DMS 273 treated with DMSO at 0.1 percent for 48 hours (cell line): ENCODE results near the gene PKD1.
"Not testable (repeated sequence)": the region's sequence is repeated elsewhere in the genome, so short reads cannot be mapped to it uniquely, and the experiment has no call there.

Experiments
- DNase-seq: peaks from one replicate; lab custom pipeline; 2025; lab: John Stamatoyannopoulos, UW

Gene PKD1

GRCh38 chr16:2150418-2151187, 14.9 kb upstream of the PKD1 start:
- DNase-seq = peak; percentile 98

DNA sequence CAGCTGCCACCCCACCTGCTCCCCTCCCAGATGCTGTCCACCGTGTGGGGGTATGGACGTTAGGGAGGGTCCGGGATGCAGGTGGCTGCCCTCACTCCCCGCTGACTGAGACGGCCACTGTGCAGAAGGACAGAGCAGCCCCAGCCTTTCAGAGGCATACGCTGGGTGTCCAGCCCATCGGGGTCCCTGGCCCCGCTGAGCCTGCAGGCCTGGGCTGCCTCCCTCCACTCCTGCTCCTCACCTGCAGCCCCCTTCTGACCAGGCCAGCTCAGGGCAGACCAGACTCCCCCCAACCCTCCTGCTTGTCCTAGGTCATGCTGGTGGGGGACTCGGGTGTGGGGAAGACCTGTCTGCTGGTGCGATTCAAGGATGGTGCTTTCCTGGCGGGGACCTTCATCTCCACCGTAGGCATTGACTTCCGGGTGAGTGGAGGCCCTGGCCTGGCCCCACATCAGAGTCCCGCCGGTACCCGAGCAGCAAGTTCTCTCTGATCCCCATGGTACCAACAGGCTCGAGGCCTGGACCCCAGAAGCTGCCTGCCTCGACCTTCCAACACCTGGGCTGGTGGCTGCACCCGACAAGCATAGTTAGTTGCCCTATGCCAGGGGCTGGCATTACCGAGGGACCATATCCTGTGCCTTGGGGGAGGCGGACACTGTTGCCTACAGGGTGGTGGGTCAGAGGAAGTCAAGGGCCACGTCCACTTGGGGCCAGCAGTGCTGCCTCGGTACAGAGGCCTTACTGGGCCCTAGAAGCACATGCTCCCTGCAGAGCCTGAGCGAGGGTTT, 14.1 kb upstream of the PKD1 start:
- DNase-seq = peak; percentile 19

GRCh38 chr16:2148714-2149629, 13.3 kb upstream of the PKD1 start:
- peak; percentile 54 for DNase-seq

GRCh38 chr16:2147981-2148671, 12.4 kb upstream of the PKD1 start, which contains the start of gene RAB26:
Gene RAB26 (plus strand): TSS chr16:2148625. CDS start chr16:2148784, 159 bp downstream.
- DNase-seq = peak; percentile 92

GRCh38 chr16:2147378-2147777, 11.7 kb upstream of the PKD1 start:
- DNase-seq = no peak

- no peak for DNase-seq
These were observed 10.1 kb upstream of the PKD1 start for GRCh38 chr16:2145843-2146242.

GRCh38 chr16:2143878-2144485, 8.3 kb upstream of the PKD1 start:
- no peak for DNase-seq

DNA sequence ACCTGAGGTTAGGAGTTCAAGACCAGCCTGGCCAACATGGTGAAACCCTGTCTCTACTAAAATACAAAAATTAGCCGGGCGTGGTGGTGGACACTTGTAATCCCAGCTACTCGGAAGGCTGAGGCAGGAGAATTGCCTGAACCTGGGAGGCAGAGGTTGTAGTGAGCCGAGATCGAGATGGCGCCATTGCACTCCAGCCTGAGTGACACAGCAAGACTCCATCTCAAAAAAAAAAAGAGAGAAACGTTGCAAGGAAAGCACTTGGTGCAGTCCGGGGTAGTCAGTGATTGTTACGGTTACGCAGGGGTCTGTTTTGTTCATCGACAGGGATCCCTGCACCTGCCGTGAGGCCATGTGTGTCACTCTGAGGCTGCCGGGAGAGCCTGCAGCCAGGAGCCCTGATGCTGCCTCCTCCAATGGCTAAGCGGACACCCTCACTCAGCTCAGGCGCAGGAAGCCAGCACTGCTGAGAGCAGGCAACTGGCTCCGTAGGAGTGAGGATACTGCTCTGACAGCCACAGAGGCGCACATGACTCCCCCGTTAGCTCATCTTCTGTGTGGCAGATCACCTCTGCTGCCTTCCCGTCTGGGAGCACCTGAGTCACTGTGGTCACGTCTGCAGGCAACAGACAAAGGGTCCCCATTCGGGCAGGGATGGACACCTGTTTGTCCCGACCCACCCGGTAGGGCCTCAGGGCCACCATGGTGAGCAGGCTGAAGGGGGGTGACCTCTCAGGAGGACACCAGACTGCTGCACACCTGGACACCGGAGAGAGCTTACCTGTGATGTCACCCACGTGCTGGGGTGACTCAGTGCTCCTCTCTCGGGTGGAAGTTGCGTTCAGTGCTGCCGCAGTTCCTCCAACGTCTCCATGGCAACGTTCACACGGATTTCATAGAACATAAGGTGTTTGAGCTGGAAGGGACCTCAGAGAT, 7.5 kb upstream of the PKD1 start:
- DNase-seq = no peak

DNA sequence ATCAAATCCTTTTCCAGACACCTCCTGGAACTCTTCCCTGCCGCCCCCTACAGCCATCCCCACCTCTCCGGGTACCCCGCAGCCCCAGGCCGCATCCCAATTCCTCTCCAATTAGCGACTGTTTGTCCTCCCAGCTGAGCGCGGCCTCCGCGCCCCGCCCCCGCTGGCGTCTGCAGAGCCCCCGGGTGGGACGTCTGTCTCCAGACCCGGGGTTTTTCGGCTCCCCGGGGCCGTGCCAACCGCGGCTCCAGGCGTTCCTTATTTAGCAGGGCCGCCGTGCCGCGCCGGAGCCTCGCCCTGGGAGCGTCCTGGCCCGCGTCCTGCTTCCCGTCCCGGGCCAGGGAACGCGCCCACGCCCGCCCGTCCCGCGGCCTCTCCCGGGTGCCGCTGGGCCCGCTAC, 627 bp downstream of the PKD1 start:
- DNase-seq = not testable (repeated sequence)

GRCh38 chr16:2133797-2134196, 1.9 kb downstream of the PKD1 start:
- not testable (repeated sequence) for DNase-seq

DNA sequence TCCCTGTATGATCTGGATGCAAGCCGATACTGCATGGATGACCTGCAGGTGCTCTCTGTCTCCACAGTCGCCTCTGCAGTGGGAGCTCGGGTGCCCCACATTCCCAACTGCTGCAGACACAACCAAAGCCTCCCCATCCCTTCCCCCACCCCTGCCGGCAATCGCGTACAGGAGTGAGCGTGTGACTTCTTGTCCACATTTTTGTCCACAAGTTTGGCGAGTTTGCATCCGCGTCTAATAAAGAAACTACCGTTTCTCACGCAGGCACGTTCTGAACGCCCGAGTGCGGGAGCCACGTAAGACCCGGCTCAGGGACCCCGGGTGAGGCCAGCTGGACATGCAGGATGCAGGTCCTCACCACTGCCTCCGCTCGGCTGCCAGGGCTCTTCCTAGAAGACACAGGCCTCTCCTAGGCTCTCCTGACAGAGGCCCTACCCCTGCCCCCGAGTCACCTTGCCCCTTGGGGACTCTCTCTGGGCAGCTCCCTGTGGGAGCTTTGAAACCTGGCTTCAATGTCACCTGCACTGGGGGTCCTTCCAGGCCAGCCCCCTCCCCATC, 5.7 kb downstream of the PKD1 start:
- not testable (repeated sequence) for DNase-seq

- DNase-seq = peak; percentile 31
These were observed 6.4 kb downstream of the PKD1 start for GRCh38 chr16:2129251-2129650.

- not testable (repeated sequence) for DNase-seq
These were observed 7.9 kb downstream of the PKD1 start for GRCh38 chr16:2127630-2128280.

DNA sequence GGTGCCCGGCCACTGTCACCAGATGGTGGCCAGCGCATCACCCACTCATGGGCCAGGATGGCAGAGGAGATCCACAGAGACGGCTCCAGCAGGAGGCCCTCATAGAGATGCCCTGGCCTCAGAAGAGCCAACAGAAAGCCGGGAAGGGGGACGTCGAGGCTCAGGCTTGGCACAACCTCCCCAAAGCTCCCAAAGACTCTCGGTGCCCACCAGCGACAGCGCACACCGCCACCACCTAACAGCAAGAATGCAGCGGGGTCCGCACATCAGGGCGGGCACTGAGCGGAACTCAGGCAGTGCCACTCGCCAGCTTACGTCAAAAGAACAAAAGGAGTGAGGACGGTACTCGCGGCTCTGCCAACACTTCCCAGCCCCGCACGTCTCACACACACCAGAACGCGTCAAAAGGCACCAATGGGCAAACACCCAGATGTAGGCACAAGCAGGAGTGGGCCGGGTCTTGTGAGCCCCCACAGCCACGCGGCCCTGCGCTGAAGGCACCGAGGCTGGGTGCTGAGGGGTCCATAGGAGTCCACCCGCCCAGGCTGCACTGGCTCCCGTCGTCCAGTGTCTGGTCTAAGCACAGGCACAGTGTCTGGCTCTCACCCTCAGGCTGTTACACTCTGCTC, 8.7 kb downstream of the PKD1 start:
- not testable (repeated sequence) for DNase-seq

- DNase-seq = not testable (repeated sequence)
These were observed 9.4 kb downstream of the PKD1 start for GRCh38 chr16:2126161-2126743.

- DNase-seq = not testable (repeated sequence)
These were observed 10.1 kb downstream of the PKD1 start for GRCh38 chr16:2125609-2126008.

DNA sequence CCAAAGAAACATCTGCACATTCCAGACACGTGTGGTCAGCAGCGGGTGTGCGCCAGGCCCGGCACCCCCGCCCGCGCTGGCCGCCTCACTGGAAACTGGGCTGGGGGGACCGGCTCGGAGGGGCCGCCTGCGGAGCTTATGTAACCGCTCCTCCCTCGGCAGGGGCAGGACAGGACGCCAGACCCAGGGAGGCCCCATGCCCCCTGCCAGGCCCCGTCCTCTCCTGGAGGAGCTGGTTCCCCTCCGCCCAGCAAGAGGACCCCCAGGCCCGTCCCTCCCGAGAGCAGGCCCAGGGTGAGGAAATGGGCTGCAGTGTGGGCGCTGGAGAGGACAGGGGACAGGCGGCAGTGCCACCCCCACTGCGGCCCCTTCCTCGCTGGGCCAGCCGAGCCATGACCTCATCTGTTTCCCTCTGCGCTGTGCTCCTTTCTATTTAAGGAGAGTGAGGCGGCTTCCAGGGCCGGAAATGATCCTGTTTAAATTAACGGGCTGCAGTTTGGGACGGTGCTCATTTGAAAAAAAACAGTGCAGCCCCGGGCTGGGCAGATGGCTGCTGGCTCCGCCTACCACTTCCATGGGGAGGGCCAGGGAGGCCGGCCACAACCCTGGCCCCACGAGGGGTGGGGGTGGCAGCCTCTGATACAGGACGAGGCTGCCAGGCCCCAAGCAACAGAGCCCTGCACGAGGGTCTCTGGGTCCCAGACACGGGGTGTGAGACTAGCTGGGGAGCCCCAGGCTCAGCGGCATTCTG, 10.8 kb downstream of the PKD1 start:
- peak; percentile 71 for DNase-seq

GRCh38 chr16:2124377-2124693, 11.4 kb downstream of the PKD1 start:
- DNase-seq = not testable (repeated sequence)
